ENCODE measurements around the gene RSU1. TPM values are rescaled to one million over a fixed set of nuclear protein-coding genes. Genes with fewer than 3 reads are reported as not detected.
A peak's percentile ranks its signal among the peaks of the same experiment; 100 is the strongest.

RSU1 gene
- total and polyA plus RNA-seq, 2 experiments from 2014 or later = 109 to 236 TPM

DNA sequence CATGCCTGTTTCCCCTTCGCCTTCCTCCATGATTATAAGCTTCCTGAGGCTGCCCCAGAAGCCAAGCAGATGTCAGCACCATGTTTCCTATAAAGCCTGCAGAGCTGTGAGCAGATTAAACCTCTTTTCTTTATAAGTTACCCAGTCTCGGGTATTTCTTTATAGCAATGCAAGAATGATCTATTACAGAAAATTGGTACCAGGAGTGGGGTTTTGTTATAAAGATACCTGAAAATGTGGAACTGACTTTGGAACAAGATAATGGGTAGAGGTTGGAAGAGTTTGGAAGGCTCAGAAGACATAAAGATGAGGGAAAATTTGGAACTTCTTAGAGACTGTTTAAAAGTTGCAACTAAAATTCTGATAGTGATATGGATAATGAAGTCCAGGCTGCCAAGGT lies 4.8 kb upstream of the RSU1 start:
- TF ChIP-seq EZH2 (IDR thresholded peaks at IDR 0.05; ENCODE audit: insufficient read depth, poor library complexity, severe bottlenecking) = no peak
- TF ChIP-seq EZH2phosphoT487 (IDR thresholded peaks at IDR 0.05; ENCODE audit: insufficient read depth, low read depth) = no peak
- Histone ChIP-seq H3K79me2 (ENCODE audit: insufficient read depth) (no peaks in the 10 kb centered on the region), H3K9me3 (ENCODE audit: low read depth) (no peaks in the 10 kb centered on the region), H3K4me2 (ENCODE audit: unreplicated experiment) (no peak overlapping the region), H3K27ac (no peak overlapping the region), H3K9me2 (ENCODE audit: insufficient read depth) (no peaks in the 10 kb centered on the region), H3K4me1 (ENCODE audit: insufficient read depth) (peaks cover 7% of the 10 kb centered on the region), H3K4me3 (no peak overlapping the region), H3K36me3 (ENCODE audit: low read depth) (no peaks in the 10 kb centered on the region), H3K27me3 (replicated peaks; ENCODE audit: insufficient read depth) (no peaks in the 10 kb centered on the region), H3F3A (ENCODE audit: insufficient read depth) (peaks cover 16% of the 10 kb centered on the region), H3K9ac (no peak overlapping the region), H4K20me1 (ENCODE audit: insufficient read depth) (no peaks in the 10 kb centered on the region), H2AFZ (no peak overlapping the region)
- no peak for DNase-seq
- WGBS, 2 experiments (ENCODE audit: low coverage in 1 of 2, low lambda C conversion rate in 2 of 2, missing lambda C conversion rate in 2 of 2) = 81 to 83% methylated on average over 2 of the region's 2 CpGs
- in situ Hi-C loops (cut with MboI) = no loop called here

- Histone ChIP-seq H3K9ac (no peak overlapping the region), H3K27ac (no peak overlapping the region), H4K20me1 (ENCODE audit: insufficient read depth) (no peaks in the 10 kb centered on the region), H3K9me3 (ENCODE audit: low read depth) (no peaks in the 10 kb centered on the region), H3K27me3 (replicated peaks; ENCODE audit: insufficient read depth) (no peaks in the 10 kb centered on the region), H3K36me3 (ENCODE audit: low read depth) (no peaks in the 10 kb centered on the region), H2AFZ (no peak overlapping the region), H3K4me3 (no peak overlapping the region), H3K79me2 (ENCODE audit: insufficient read depth) (peaks cover 16% of the 10 kb centered on the region), H3K4me1 (ENCODE audit: insufficient read depth) (peaks cover 17% of the 10 kb centered on the region), H3F3A (ENCODE audit: insufficient read depth) (peaks cover 14% of the 10 kb centered on the region), H3K9me2 (ENCODE audit: insufficient read depth) (no peaks in the 10 kb centered on the region), H3K4me2 (ENCODE audit: unreplicated experiment) (no peak overlapping the region)
- no peak for TF ChIP-seq EZH2 (IDR thresholded peaks at IDR 0.05; ENCODE audit: insufficient read depth, poor library complexity, severe bottlenecking)
- TF ChIP-seq EZH2phosphoT487 (IDR thresholded peaks at IDR 0.05; ENCODE audit: insufficient read depth, low read depth) = no peak
- 93 to 97% methylated on average over 5 of the region's 5 CpGs for WGBS, 2 experiments (ENCODE audit: low coverage in 1 of 2, low lambda C conversion rate in 2 of 2, missing lambda C conversion rate in 2 of 2)
- in situ Hi-C loops (cut with MboI) = no loop called here
- DNase-seq = no peak
Measured at GRCh38 chr10:16820421-16820820, 3.2 kb upstream of the RSU1 start.

DNA sequence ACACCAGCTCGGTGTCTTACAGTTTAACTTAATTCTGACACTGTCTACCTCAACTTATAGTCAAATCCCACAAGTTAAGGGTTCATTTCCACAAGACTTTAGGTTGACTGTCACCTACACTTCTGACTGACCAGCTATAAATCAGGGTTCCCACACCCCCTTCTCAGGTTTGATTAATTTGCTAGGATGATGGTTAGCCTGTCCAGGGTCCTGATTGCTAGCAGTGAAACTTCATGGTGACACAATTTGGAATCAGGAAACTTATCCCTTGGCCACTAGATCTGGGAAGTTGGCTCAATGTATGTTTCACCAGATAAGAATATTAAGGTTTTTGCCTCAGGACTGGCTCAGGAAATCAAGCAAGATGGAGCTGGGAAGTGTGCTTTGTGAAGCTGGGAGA lies 2.8 kb upstream of the RSU1 start:
- no peak for DNase-seq
- H3K27me3 ChIP-seq (replicated peaks; ENCODE audit: insufficient read depth) = no peaks in the 10 kb centered on the region
- 95 to 97% methylated on average over 1 of the region's 1 CpG for WGBS, 2 experiments (ENCODE audit: low coverage in 1 of 2, low lambda C conversion rate in 2 of 2, missing lambda C conversion rate in 2 of 2)
- no peak overlapping the region for H3K4me3 ChIP-seq
- H3K4me2 ChIP-seq (ENCODE audit: unreplicated experiment) = no peak overlapping the region
- H3F3A ChIP-seq (ENCODE audit: insufficient read depth) = peaks cover 14% of the 10 kb centered on the region
- TF ChIP-seq EZH2phosphoT487 (IDR thresholded peaks at IDR 0.05; ENCODE audit: insufficient read depth, low read depth) (no peak), EZH2 (IDR thresholded peaks at IDR 0.05; ENCODE audit: insufficient read depth, poor library complexity, severe bottlenecking) (no peak)
- no peak overlapping the region for H2AFZ ChIP-seq
- H3K9me2 ChIP-seq (ENCODE audit: insufficient read depth) = no peaks in the 10 kb centered on the region
- H4K20me1 ChIP-seq (ENCODE audit: insufficient read depth) = no peaks in the 10 kb centered on the region
- H3K79me2 ChIP-seq (ENCODE audit: insufficient read depth) = peaks cover 20% of the 10 kb centered on the region
- H3K4me1 ChIP-seq (ENCODE audit: insufficient read depth) = peaks cover 20% of the 10 kb centered on the region
- no peak overlapping the region for H3K27ac ChIP-seq
- no peaks in the 10 kb centered on the region for H3K36me3 ChIP-seq (ENCODE audit: low read depth)
- no peaks in the 10 kb centered on the region for H3K9me3 ChIP-seq (ENCODE audit: low read depth)
- no peak overlapping the region for H3K9ac ChIP-seq
- in situ Hi-C loops (cut with MboI) = no loop called here

GRCh38 chr10:16819436-16819835 lies 2.2 kb upstream of the RSU1 start:
- Histone ChIP-seq H3K27ac (no peak overlapping the region), H3K27me3 (replicated peaks; ENCODE audit: insufficient read depth) (no peaks in the 10 kb centered on the region), H3K9me3 (ENCODE audit: low read depth) (no peaks in the 10 kb centered on the region), H4K20me1 (ENCODE audit: insufficient read depth) (no peaks in the 10 kb centered on the region), H3K4me3 (no peak overlapping the region), H3K79me2 (ENCODE audit: insufficient read depth) (peaks cover 25% of the 10 kb centered on the region), H3K4me2 (ENCODE audit: unreplicated experiment) (no peak overlapping the region), H3K9ac (no peak overlapping the region), H2AFZ (0 out of 2 replicates have a peak overlapping the region, but pooled peaks have one; percentile 5), H3K9me2 (ENCODE audit: insufficient read depth) (no peaks in the 10 kb centered on the region), H3K36me3 (ENCODE audit: low read depth) (no peaks in the 10 kb centered on the region), H3K4me1 (ENCODE audit: insufficient read depth) (peaks cover 20% of the 10 kb centered on the region), H3F3A (ENCODE audit: insufficient read depth) (peaks cover 14% of the 10 kb centered on the region)
- no peak for TF ChIP-seq EZH2 (IDR thresholded peaks at IDR 0.05; ENCODE audit: insufficient read depth, poor library complexity, severe bottlenecking)
- TF ChIP-seq EZH2phosphoT487 (IDR thresholded peaks at IDR 0.05; ENCODE audit: insufficient read depth, low read depth) = no peak
- in situ Hi-C loops (cut with MboI) = no loop called here
- no peak for DNase-seq
- WGBS, 2 experiments (ENCODE audit: low coverage in 1 of 2, low lambda C conversion rate in 2 of 2, missing lambda C conversion rate in 2 of 2) = 92 to 96% methylated on average over 3 of the region's 3 CpGs

DNA sequence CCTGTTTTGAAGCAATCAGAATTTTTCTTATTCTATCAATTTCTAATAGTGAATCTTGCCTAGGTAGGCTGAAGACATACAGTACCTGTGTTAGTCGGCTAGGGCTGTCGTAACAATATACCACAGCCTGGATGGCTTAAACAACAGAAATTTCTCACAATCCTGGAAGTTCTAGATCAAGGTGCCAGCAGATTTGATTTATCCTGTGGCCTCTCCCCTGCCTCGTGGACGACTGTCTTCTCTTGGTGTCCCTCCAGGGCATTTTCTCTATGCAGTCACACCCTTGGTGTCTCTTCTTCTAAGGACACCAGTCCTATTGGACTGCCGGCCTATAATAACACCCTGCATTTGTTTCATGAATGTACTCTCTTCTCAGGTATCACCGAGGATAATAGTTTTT lies 1.8 kb upstream of the RSU1 start:
- H3K4me3 ChIP-seq = no peak overlapping the region
- H3K36me3 ChIP-seq (ENCODE audit: low read depth) = no peaks in the 10 kb centered on the region
- WGBS, 2 experiments (ENCODE audit: low coverage in 1 of 2, low lambda C conversion rate in 2 of 2, missing lambda C conversion rate in 2 of 2) = 51 to 56% methylated on average over 6 of the region's 6 CpGs
- H3K9ac ChIP-seq = no peak overlapping the region
- H3K9me3 ChIP-seq (ENCODE audit: low read depth) = no peaks in the 10 kb centered on the region
- no peaks in the 10 kb centered on the region for H3K27me3 ChIP-seq (replicated peaks; ENCODE audit: insufficient read depth)
- peaks cover 14% of the 10 kb centered on the region for H3F3A ChIP-seq (ENCODE audit: insufficient read depth)
- H3K79me2 ChIP-seq (ENCODE audit: insufficient read depth) = peaks cover 29% of the 10 kb centered on the region
- in situ Hi-C loops (cut with MboI) = no loop called here
- DNase-seq = no peak
- H3K4me2 ChIP-seq (ENCODE audit: unreplicated experiment) = no peak overlapping the region
- 0 out of 2 replicates have a peak overlapping the region, but pooled peaks have one; percentile 5 for H2AFZ ChIP-seq
- no peaks in the 10 kb centered on the region for H3K9me2 ChIP-seq (ENCODE audit: insufficient read depth)
- no peaks in the 10 kb centered on the region for H4K20me1 ChIP-seq (ENCODE audit: insufficient read depth)
- TF ChIP-seq EZH2 (IDR thresholded peaks at IDR 0.05; ENCODE audit: insufficient read depth, poor library complexity, severe bottlenecking) = no peak
- no peak for TF ChIP-seq EZH2phosphoT487 (IDR thresholded peaks at IDR 0.05; ENCODE audit: insufficient read depth, low read depth)
- H3K4me1 ChIP-seq (ENCODE audit: insufficient read depth) = peaks cover 20% of the 10 kb centered on the region
- no peak overlapping the region for H3K27ac ChIP-seq

Data from GM23248 (cell line).